SH-SY5Y (cell line): ENCODE results near the gene SUCLG2.

ENCODE experiments used
- GATA2 ChIP-seq: IDR thresholded peaks from 2 replicates; pipeline ENCODE4 v1.6.1; 2011; ENCODE audit warnings: mild to moderate bottlenecking, low read depth, low read length
- GATA3 ChIP-seq: IDR thresholded peaks from 2 replicates; pipeline ENCODE4 v1.6.1; 2011; ENCODE audit warnings: low read depth, mild to moderate bottlenecking, low read length, moderate library complexity

DNA sequence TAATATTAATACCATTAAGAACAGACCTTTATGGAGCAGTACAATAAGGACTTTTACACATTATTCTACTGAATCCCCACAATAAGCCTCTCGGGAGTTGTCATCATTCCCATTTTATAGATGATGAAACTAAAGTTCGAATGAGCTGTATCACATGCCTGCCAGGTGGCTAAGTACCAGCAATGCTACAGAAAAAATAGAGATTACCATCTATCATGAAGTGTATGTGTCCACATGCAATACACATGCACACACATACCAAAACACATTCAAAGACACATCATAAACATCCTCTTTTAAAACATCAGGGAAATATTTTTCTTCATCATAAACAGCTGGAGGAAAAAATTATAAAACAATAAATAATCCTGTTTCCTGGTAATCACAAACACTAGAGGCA lies 136.6 kb downstream of the SUCLG2 start:
- TF ChIP-seq GATA2, result no peak
- no peak for TF ChIP-seq GATA3
